GM21576 (cell line): Measurements from ENCODE around the gene FGR.

Experiments used
- ATAC-seq: cut with Tn5 transposase; IDR thresholded peaks from one replicate; pipeline ENCODE4 v1.9.1; 2021; ENCODE audit warnings: mild to moderate bottlenecking, moderate library complexity; ENCODE audit not compliant: unreplicated experiment

Gene FGR

DNA sequence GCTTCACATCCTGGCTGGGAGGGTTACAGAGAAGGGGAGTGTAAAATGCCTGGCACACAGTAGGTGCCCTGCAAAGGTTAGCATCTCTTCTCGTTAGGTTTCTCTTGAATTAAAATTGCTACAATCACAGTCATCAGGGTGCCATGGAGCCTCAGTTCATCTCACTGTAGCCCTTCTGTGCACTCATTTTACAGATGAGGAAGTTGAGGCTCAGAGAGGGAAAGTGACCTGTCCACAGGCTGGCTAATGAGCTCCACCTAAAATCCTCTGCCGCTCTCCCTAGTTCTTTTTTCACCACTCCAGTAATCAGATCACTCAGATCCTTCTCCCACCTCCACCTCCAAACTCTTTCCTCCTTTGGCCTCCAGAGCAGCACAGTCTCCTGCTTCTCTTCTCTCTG lies 17.6 kb downstream of the FGR start:
- no peak for ATAC-seq

- ATAC-seq = no peak
Measured at GRCh38 chr1:27616441-27616840, 18.5 kb downstream of the FGR start.

DNA sequence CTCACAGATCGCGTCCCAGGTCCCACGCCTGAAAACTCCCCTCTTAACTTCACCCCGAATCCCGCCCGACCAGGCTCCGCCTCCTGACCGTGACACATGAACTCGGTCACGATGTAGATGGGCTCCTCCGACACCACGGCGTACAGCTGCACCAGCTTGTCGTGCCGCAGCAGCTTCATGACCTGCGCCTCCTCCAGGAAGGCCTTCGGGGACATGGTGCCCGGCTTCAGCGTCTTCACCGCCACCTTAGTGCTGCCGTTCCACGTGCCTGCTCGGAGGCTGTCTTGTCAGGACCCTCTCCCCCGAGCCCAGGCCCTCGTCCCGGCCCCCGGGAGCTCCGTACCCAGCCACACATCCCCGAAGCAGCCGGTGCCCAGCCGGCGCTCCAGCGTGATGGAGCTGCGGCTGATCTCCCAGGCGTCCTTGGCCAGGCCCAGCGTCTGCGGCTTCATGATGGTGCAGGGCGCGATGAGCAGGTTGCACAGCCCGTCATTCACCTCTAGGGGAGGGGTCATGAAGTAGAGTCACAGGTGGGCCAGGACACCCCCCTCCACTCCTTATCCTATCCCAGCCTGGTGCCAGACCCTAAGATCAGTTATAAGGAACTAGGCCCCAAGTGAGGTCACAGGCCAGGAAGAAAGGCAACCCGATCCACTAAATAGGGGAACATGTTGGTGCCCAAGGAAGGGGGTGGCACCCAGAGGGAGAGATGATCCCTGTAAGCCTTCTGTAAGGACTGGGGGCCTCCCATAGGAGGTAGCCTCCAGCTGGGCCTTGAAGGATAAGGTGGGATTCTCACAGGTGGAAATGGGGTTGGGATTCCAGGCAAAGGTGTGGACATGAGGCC lies 19.4 kb downstream of the FGR start:
- no peak for ATAC-seq

DNA sequence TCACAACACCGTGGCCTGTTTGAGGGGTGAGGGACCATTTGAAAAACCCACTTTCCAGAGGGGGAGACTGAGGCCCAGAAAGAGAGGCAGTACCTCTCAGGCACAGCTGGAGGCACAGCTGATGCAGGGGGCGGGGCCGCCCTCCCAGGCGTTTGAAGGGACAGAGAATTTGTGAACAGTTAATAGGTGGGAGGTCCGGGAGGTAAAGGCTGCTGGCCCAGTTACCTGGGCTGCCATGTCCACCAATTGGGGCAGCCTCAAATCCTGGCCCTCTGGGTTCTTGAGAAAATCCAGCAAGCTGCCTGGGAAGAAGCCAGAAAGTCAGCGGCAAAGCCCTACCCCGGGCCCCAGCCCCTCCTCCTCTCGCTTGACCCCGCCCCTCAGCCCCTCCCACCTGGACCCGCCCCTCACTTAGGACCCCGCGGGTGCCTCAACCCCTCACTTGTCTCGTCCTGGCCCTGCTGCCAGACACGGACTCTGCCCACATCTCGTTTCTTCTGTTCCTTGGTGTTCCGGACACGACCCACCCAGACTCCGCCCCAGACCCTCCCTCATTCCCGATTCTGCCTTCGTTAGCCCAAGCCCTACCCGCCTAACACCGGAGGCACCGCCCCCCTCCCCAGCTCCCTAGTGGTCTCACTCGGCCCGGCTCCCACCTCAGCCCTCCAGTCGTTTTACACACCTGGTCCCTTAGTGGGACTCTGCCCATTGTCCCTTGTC lies 20.2 kb downstream of the FGR start:
- no peak for ATAC-seq

DNA sequence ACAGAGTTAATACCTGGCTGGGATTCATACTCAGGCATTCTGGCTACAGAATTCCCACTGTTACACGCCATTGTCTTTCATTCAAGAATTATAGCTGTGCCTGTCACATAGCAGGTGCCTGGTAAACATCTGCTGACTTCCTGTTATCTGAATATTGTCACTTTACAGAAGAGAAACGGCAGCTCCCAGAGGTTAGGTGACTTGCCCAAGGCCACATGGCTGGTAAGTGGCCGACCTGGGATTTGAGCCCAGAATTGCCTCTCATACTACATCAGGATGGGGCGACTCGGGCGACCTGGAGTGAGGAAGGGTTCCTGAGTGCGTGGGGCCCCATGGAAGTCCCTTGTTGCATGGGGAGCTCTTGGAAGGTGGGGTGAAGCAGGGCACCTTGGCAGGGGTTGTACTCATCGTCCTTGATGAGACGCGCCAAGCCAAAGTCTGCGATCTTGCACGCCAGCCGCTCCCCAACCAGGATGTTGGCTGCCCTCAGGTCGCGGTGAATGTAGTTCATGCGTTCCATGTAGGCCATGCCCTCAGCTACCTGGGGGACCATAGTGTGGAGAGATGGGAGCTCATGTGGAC lies 20.9 kb downstream of the FGR start:
- ATAC-seq = no peak

DNA sequence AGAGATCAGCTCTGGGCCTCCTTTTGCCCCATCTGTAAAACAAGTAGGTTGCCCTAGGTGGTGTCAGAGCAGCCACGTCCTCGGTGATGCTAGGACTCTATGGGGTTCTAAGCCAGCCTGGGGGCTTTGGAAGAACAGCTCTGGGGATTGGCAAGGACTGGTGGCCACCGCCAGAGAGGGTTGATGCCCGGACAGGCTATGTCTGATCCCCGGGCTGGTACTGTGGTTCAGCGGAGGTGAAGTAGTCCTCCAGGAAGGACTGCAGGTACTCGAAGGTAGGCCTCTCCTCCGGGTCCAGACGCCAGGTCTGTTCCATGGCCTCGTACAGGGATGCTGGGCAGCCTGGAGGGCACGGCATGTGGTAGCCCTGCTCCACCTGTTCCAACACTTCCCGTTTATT lies 22.3 kb downstream of the FGR start:
- no peak for ATAC-seq

DNA sequence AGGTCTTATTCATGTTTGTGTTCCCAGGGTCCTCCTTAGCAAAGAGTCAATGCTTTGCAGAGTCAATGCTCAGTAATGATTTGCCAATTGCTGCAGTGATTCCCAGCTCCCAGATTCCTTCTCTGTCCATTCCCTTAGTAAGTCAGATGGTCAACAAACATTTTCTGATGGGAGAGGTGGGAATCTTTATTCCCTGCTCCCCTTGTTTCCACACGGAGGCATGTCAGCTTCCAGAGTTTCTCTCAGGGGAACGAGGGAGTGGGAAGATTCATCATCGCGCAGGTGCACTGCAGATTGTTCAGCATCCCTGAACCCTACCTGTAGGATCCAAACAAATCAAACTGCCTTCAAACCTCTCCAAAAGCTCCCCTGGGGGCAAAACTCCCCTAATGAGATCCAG lies 23.5 kb downstream of the FGR start:
- ATAC-seq = no peak

DNA sequence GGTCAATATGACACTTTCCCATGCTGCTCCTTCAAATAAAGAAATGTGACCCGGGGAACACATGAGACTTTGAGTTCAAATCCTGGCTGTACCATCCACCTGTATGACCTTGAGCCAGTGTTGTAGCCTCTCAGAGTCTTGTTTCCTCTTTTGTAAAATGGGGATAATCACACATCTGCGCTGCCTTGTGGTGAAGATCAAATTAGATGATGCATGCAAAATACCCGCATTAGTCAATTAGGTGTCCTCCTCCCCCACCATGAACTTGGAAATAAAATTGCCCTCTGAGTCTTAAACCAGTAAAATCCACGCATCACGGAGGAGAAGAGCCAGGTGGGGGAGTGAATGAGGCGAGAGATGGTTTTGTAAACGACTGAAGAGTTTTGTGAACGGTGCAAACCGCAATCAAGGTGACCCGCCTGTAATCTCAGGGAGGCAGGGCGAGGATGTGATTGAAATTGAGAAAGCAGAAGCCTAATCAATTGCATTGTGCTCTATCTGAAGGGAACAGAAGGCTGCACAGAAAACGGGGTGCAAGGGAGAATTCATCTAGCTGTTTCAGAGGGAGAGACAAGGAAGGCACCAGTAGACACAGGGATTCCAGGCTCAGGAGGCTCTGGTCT lies 25.3 kb downstream of the FGR start:
- no peak for ATAC-seq

GRCh38 chr1:27609210-27609555 lies 25.8 kb downstream of the FGR start:
- no peak for ATAC-seq

- ATAC-seq = no peak
Measured at GRCh38 chr1:27607239-27607804, 27.7 kb downstream of the FGR start.

- ATAC-seq = no peak
Measured at GRCh38 chr1:27606708-27607238, 28.2 kb downstream of the FGR start.

GRCh38 chr1:27605796-27606707 lies 28.9 kb downstream of the FGR start:
- no peak for ATAC-seq

GRCh38 chr1:27605300-27605766 lies 29.7 kb downstream of the FGR start:
- ATAC-seq = no peak

DNA sequence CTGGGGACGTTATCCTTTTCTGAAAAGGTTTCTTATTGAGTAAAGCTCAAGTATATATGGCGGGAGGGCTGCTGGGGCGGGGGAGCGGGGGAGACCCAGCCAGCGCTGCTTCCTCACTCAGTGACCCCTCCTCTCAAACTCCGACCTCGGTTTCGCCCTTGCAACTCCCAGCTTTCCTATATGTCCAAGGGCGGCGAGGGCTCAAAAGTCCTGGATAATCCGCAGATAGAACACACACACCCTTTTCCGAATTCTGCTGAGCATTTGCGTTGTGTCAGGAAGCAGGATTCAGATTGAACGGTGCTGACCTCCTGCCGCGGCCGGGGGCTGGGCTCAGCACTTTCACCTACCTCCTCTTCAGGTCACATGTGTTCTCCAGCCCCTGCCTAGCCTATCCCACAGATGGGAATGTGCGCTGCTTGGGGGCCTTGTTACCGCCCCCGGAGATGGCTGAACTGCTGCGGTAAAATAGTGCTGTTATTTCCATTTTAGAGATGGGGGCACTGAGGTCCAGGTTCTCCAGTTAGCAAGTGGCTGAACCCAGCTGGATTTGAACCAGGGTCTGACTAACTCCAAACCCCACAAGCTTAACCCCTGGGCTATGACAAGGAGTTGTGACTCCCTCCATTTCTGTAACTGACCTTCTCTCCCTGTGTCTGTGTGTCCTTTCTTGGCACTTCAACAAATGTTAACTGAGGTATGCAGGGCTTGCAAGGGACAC lies 30.2 kb downstream of the FGR start:
- ATAC-seq = no peak

- ATAC-seq = no peak
Measured at GRCh38 chr1:27603681-27604578, 31.1 kb downstream of the FGR start, which contains the start of gene AHDC1. Gene AHDC1, minus strand, starts transcription at chr1:27604144. Its CDS starts 52,029 bp downstream, at chr1:27552115.

DNA sequence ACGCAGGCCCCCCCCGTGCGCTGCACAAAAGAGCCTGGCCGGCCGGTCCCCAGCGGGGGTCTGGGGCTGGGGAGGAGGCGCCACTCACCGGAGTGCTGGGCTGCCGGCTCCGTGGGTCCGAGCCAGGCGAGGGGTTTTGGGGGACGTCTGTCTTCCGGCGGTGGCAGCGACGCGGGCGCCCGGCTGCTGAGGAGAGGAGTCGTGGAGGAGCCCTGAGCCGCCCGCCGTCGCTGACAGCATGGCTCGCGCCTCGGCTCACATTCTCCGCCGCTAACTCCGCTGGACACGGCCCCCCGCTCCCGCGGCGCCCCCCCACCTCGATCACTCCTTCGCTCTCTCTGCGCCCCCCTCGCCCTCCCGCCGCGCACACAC lies 31.7 kb downstream of the FGR start:
- no peak for ATAC-seq

- ATAC-seq = no peak
Measured at GRCh38 chr1:27602462-27603308, 32.3 kb downstream of the FGR start.
